Left colon (tissue), 2 donors: ENCODE measurements around the gene AFF1. TPM values are rescaled to one million over a fixed set of nuclear protein-coding genes. Genes with fewer than 3 reads are reported as not detected.
"Not testable (repeated sequence)": the region's sequence is repeated elsewhere in the genome, so short reads cannot be mapped to it uniquely, and the experiment has no call there.

ENCODE experiments used
- ATAC-seq: fragments of 200-7000 bp; cut with Tn5 transposase; one replicate; pipeline ENCODE4 v1.9.1; 2020; ENCODE audit warnings: mild to moderate bottlenecking, moderate library complexity
- DNase-seq, 2 donors: peaks; one replicate each; pipeline ENCODE4 v3.0.0-alpha.2; 2020
- intact Hi-C, 2 donors: fragments of 100-400 bp; cut with DNase I in 1 of 2; cut with micrococcal nuclease in 1 of 2; formaldehyde crosslinking; loops; one replicate each; pipeline versions ENCODE4 v1.11.2 to v1.14.0; 2022; cut with DNase I, micrococcal nuclease
- total RNA-seq, 2 donors: library from RNA; stranded (reverse); fragmentation: NEBNext Ultra II Directional; extraction: Animal tissue kit (Norgen Biotek cat#: 25700); gene quantifications; one replicate each; pipeline ENCODE4 v1.2.1, GENCODE V29; 2021
- donor health status: DM: no; HTN: no; CAD: no.
- donor health status: DM: yes; HTN: yes; CAD: no.

The AFF1 gene
- total RNA-seq, 2 donors from 2014 or later: 86.2 to 95.2 TPM

DNA sequence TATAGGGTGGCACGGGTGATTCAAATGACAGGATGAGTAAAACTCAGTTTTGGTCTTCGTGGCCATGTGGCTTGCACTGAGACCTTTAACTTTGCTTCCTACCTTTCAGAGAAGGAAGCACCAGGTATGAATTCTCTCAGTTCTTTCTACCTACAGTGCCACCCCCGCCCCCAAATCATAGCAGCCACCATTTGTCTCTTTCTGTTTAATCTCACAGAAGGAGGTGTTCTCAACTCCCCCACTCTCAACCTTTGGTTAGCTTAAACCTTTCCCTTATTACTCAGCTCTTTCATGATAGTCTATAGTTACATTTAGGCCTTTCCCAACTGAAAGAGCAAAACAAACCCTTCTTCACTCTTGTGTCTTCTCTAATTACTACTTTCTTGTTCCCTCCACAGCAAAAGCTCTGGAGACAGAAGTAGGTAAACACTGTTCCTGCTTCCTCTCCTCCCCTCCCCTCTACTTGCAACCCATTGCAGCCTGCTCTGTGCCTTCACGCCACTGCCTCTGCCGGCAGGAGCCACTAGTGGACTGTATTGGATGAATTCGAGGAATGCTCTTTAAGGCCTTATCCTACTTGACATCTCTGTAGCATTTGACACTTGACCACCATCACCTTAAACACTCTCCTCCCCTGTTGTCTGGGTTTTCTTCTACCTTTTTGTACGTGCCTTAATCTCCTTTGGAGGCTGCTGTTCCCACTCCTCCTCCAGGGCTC lies 123.7 kb downstream of the AFF1 start:
- intact Hi-C loops: no loop called here
- DNase-seq (no peak), ATAC-seq (peak; percentile 23)

GRCh38 chr4:87060957-87061356 lies 126.1 kb downstream of the AFF1 start:
- ATAC-seq (peak; percentile 72), DNase-seq (no peak)
- intact Hi-C loops: no loop called here

GRCh38 chr4:87065021-87065420 lies 130.2 kb downstream of the AFF1 start:
- ATAC-seq: no peak
- intact Hi-C loops: no loop called here
- DNase-seq: no peak

DNA sequence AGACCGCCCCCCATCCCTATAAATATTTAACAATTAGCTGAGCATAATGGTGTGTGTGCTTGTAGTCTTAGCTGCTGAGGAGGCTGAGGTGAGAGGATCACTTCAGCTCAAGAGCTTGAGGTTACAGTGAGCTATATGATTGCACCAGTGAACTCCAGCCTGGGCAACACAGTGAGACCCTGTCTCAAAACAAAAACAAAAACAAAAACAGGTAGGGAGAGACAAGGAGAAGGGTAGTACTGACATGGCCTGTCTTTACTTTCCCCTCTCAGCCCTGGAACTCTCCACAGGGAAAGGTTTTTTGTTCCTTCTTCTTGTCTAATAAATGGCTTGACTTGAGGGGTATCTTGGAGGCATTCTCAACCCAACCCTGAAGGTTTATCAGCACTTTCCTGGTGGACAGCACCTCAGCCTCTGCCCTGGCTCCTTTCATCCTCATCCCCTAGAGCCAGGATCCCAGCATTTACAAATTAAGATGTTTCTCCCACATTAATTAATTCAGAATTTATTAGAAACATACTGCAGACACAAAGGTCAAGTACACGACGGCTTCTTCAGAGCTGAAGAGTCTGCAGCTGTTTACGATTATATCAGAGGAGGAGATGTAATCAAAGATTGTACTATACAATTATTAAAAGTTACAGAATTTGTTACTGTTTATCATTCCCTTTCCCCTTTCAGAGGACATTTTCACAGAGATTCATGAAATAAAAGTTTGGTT lies 131.8 kb downstream of the AFF1 start:
- DNase-seq (no peak), ATAC-seq (peak; percentile 42)
- intact Hi-C loops: no loop called here

DNA sequence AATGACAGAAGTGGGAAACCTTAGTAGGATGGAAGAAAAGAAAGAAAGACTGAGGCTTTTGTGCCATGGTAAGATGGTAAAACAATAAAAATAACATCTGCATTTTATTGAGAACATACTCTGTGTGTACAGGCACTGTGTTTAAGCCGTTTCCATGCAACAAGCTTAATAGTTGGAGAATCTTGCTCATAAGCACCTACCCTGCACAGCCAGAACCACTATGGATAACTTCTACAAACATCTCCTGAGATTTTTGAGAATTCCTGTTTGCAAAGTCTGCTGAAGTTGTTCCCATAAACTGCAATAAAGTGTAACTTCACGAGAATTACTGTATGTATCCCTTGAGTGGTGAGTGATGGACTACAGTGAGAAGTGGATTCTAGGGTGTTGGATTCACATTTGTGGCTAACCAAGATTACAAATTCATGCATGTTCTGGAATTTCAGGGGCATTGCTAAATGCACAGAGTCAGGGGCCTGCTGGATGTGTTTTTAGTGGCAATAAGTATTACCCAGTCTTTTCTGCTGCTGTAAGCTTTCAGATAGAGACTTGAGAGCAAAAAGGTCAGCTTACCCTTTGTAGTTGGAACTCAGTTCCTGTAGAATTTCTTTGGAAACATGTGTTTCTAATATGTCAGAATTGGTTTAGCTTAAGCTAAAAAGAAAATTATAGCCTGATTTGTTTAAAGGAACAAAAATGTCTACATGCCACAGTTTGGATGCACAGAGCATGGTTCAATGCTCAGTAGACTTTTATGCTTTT lies 132.5 kb downstream of the AFF1 start:
- ATAC-seq: peak; percentile 38
- no peak for DNase-seq
- intact Hi-C loops: no loop called here

GRCh38 chr4:87068583-87069021 lies 133.8 kb downstream of the AFF1 start:
- ATAC-seq (no peak), DNase-seq (no peak)
- intact Hi-C loops: no loop called here

DNA sequence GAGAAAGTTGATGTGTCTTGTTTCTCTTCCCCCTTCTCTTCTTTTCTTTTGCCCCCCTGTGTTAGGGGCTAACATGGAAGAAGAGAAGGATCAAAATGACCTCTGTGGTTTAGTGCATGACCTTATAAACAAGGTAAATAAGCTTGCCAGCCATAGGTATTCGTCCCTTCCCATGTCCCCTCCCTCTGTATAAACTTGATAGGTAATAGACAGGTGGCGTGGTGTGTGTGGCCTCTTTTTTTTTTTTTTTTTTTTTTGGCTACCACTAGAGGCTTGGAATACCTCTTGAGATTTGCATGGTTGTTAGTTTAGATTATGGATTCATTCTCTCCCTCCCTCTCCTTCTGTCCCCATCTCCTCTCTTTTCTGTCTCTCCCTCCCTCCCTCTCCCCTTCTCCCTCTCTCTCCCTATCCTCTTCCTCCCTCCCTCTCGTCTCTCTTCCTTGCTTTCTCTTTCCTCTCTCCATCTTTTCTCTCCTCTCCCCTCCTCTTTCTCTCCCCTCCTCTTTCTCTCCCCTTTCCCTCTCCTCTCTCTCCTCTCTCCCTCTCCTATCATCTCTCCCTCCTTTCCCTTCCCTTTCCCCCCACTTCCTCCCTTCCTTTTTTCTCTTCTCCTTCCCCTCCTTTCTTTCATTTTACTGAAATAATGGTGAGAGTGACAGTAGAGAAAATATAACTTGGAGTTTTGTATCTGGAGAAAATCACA lies 134.4 kb downstream of the AFF1 start:
- ATAC-seq (no peak), DNase-seq (no peak)
- intact Hi-C loops: no loop called here

DNA sequence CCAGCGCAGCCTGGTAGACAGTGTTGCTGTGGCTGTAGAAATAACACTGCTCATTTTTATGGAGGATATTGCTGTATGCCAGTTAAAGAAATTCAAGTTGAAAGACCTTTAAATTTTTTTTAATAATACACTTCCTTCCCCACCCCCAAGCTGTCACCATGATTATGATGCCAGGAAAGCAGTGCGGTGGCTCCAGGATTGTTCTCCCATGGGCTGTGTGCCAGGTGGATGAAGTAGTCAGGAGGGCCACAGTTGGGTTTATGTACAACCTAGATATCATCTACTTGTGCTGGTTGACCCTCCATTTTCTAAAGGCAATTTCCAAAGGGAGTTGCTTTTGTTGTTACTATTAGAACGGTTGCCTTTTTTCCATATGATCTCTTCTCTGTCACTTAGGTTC lies 136.6 kb downstream of the AFF1 start:
- intact Hi-C loops: no loop called here
- DNase-seq (peak in 1 of 2 donors; percentile 52), ATAC-seq (peak; percentile 49)

- ATAC-seq, intact Hi-C loops: not testable (repeated sequence)
Measured at GRCh38 chr4:87072545-87072944, 137.7 kb downstream of the AFF1 start.

GRCh38 chr4:87073199-87074120 lies 138.6 kb downstream of the AFF1 start:
- ATAC-seq (peak; percentile 74), DNase-seq (peak; percentile 66 to 79)
- intact Hi-C loops: no loop called here

More at GRCh38 chr4:87072545-87072944, 137.7 kb downstream of the AFF1 start:
- DNase-seq: not testable (repeated sequence)

DNA sequence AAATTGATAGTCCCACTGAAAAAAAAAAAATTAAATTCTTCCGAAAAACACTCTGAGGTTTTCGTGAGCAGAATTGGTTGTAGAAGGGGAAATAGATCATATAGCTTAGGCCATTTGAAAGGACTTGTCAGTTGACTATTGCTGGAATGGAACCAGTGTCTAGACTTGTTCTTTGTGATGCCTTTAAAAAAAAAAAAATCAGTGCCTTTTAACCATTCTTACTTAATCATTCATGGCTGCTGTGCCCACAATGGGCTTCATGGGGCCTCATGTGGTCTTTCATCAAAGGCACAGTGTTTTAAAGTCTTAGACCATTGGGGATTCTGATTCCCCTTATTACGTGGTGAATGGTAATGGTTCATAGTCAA lies 139.3 kb downstream of the AFF1 start:
- intact Hi-C loops: no loop called here
- no peak for ATAC-seq
- DNase-seq: no peak

DNA sequence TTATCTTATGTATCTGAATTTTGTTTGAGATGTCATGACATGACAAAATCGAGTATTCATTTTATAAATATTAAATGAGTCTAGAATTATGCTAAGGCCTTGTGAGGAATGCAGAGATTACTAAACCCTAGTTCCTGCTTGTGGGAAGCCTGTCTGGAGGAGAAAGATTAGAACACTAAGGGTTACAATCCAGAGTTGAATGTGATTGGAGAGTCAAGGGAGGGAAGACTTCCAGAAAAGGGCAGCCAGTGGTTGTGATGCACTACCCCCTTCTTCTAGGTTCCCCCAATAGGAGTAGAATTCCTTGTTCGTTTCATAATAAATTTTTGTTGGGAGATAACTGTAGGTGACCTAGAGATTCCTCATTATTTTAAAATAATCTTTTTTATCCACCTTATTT lies 141.1 kb downstream of the AFF1 start:
- DNase-seq (no peak), ATAC-seq (no peak)
- intact Hi-C loops: no loop called here

- DNase-seq: no peak
- intact Hi-C loops: no loop called here
- peak; percentile 65 for ATAC-seq
Measured at GRCh38 chr4:87076690-87077358, 142.0 kb downstream of the AFF1 start.

- intact Hi-C loops: no loop called here
Measured at GRCh38 chr4:87077914-87078585, 143.2 kb downstream of the AFF1 start.

DNA sequence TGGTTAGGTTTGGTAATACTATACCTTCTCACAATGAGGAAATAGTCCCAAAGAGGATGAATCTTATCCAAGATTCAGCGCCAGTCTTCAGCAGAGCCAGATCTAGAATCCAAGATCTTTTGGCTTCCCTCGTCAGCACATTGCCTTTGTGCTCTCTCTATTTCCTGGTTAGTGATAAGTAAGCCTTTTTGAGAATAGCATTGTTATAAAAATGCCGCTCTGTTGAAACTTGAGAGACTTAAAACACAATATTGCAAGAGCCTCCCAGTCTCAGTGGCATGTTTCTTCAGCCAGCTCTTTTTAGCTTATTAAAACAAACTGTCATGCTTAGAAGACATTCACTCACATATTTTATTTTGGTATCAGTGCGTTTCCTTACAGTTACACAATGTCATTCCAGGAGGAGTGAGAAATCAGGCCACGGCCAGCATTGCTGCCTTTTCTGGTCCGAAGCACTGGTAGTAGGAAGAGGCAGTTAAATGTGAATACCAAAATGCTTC lies 144.2 kb downstream of the AFF1 start:
- intact Hi-C loops: no loop called here
- peak; percentile 61 for ATAC-seq
- no peak for DNase-seq

More at GRCh38 chr4:87077914-87078585, 143.2 kb downstream of the AFF1 start:
- DNase-seq (no peak), ATAC-seq (no peak)

- intact Hi-C loops: no loop called here
- ATAC-seq (no peak), DNase-seq (no peak)
Measured at GRCh38 chr4:87079967-87080366, 145.2 kb downstream of the AFF1 start.

GRCh38 chr4:87080462-87080861 lies 145.7 kb downstream of the AFF1 start:
- intact Hi-C loops: no loop called here

More at GRCh38 chr4:87080462-87080861, 145.7 kb downstream of the AFF1 start:
- ATAC-seq (no peak), DNase-seq (no peak)
